ENCODE data around the gene POLR3B.

Gene POLR3B

GRCh38 chr12:106342397-106343213, 14.9 kb upstream of the POLR3B start:
- no peak overlapping the region for H3K4me3 ChIP-seq (ENCODE audit: low read depth, low read length)
- TF ChIP-seq CTCF (IDR thresholded peaks at IDR 0.05; ENCODE audit: borderline replicate concordance, insufficient read depth, low read depth, low read length): no peak

- H3K4me3 ChIP-seq (ENCODE audit: low read depth, low read length): no peak overlapping the region
- TF ChIP-seq CTCF (IDR thresholded peaks at IDR 0.05; ENCODE audit: borderline replicate concordance, insufficient read depth, low read depth, low read length): no peak
These were observed 14.4 kb upstream of the POLR3B start for GRCh38 chr12:106343214-106343528.

- TF ChIP-seq CTCF (IDR thresholded peaks at IDR 0.05; ENCODE audit: borderline replicate concordance, insufficient read depth, low read depth, low read length): no peak
- H3K4me3 ChIP-seq (ENCODE audit: low read depth, low read length): no peak overlapping the region
These were observed 13.4 kb upstream of the POLR3B start for GRCh38 chr12:106344131-106344530.

GRCh38 chr12:106345746-106346145, 11.8 kb upstream of the POLR3B start:
- TF ChIP-seq CTCF (IDR thresholded peaks at IDR 0.05; ENCODE audit: borderline replicate concordance, insufficient read depth, low read depth, low read length): peak; percentile 30; the same call in 1 of the 2 replicates
- H3K4me3 ChIP-seq (ENCODE audit: low read depth, low read length): no peak overlapping the region

GRCh38 chr12:106348411-106348810, 9.1 kb upstream of the POLR3B start:
- H3K4me3 ChIP-seq (ENCODE audit: low read depth, low read length): no peak overlapping the region
- TF ChIP-seq CTCF (IDR thresholded peaks at IDR 0.05; ENCODE audit: borderline replicate concordance, insufficient read depth, low read depth, low read length): no peak

GRCh38 chr12:106353175-106353574, 4.4 kb upstream of the POLR3B start:
- TF ChIP-seq CTCF (IDR thresholded peaks at IDR 0.05; ENCODE audit: borderline replicate concordance, insufficient read depth, low read depth, low read length): no peak
- no peak overlapping the region for H3K4me3 ChIP-seq (ENCODE audit: low read depth, low read length)
